GM13976 (cell line): ENCODE results near the gene CNGA2.

Experiments used
- DNase-seq: peaks from one replicate; pipeline ENCODE4 v3.0.0; 2012; ENCODE audit warnings: low spot score
- in situ Hi-C: fragments of 300-500 bp; cut with MboI; formaldehyde crosslinking; loops from one replicate; pipeline ENCODE4 v1.12.0; 2022; ENCODE audit warnings: low sequenced_read_pairs, mixed read lengths, inconsistent platforms; ENCODE audit not compliant: unreplicated experiment
- TF ChIP-seq, protein P1 (sequence below): IDR thresholded peaks from 2 replicates; pipeline ENCODE4 v1.5.1; 2012; ENCODE audit warnings: borderline replicate concordance, mild to moderate bottlenecking; ENCODE audit not compliant: insufficient read depth; ENCODE audit errors: extremely low read depth, missing control alignments, control extremely low read depth

Gene CNGA2

DNA sequence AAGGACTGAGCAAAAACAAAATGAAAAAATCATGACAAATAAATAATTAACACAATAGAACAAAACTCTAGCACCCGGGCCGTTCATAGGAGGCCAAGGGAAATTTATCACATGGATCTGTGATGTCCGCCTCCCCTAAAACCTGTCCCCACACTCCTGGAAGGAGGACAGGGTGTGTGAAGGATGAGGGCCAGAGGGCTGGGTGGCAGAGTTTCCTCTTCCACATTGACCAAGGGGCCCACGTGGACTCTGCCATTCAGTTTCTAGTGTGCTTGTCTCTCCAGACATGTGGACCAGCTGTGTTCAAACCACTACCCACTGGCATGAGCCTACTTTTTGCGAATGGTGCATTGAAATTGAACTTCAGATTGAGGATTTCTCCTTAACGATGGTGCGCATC is 33.0 kb upstream of the CNGA2 start:
- in situ Hi-C loops, result no loop called here
- TF ChIP-seq, protein P1, sequence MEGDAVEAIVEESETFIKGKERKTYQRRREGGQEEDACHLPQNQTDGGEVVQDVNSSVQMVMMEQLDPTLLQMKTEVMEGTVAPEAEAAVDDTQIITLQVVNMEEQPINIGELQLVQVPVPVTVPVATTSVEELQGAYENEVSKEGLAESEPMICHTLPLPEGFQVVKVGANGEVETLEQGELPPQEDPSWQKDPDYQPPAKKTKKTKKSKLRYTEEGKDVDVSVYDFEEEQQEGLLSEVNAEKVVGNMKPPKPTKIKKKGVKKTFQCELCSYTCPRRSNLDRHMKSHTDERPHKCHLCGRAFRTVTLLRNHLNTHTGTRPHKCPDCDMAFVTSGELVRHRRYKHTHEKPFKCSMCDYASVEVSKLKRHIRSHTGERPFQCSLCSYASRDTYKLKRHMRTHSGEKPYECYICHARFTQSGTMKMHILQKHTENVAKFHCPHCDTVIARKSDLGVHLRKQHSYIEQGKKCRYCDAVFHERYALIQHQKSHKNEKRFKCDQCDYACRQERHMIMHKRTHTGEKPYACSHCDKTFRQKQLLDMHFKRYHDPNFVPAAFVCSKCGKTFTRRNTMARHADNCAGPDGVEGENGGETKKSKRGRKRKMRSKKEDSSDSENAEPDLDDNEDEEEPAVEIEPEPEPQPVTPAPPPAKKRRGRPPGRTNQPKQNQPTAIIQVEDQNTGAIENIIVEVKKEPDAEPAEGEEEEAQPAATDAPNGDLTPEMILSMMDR, result no peak
- DNase-seq, result no peak

DNA sequence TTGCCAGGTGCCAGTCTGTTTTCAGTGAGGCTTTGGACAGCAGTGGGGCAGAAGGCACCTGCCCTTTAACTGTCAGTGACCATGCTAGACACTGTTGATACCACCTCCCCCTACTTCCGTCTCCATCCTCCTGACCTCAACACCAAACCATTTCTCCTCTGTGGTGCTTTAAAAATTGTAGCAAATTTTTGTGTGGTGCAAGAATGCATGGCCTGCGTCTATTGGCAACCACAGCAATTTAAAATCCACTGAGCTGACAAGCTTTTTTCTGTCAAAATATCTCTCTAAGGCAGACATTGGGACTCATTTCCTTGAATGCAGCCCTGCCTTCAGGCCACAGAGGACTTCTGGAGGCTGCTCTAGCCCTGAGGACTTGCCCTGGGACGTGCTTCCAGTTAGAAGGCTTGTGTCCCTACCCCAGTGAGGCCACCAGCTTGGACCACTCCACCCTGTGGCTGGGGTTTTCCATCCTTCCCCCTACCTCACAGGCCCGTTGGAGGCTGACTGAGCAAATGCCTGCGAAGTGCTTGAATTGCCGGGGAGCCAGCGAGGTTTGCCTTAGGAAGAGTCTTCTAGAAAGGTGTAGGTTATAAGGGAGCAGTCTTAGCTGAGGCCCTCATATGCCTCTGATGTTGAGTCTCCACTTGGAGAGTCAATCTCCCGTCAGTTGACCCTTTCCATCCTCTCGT is 32.4 kb upstream of the CNGA2 start:
- no peak for DNase-seq
- in situ Hi-C loops, result no loop called here
- TF ChIP-seq, protein P1, result no peak

DNA sequence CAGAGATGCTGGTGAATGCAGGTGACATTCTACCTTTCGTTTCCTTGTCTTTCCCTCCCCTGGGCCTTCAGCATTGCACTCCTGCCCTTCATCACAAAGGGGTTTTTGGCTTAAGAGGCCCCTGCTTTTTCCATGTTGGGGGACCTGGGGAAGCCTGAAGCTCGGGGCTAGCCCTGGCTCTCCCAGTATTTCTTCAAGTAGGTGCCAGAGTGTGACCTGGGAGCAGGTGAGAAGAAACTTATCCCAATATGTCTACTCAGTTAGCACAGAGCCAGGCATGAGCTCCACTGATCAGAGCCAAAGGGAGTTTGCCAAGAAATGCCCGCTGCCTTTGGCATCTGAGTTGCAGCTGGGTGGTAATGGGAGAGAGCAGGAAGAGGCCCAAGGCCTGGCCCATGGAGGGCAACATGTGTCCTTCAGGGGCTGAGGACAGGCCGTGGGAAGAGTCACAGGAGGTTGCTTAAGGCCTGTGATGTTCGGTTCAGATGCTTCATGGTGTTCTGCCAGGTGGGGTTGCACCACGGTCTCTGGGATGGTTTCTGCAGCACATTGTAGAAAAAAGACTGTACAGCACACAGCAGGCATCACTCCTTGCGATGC is 31.7 kb upstream of the CNGA2 start:
- in situ Hi-C loops, result no loop called here
- TF ChIP-seq, protein P1, result no peak

DNA sequence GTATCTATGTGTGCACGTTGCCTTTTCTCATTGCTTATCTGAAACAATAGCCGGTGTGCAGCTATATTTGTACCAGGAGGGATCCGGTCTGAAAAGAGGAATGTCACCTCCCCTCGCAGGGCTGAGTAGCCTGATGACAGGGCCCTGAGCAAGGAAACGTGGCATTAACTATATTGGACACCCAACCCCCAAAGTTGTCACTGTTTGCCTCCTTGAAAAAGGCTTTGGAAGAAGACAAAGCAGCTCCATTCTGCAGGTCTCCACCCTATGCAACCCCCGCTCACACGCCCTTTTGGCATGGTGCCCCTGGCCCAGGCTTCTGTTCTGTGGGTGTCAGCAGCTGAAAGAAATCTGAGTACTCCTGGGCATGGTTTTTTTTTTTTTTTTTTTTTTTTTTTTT is 31.1 kb upstream of the CNGA2 start:
- TF ChIP-seq, protein P1, result no peak
- DNase-seq, result no peak
- in situ Hi-C loops, result no loop called here

More for the DNA sequence above, 31.7 kb upstream of the CNGA2 start:
- DNase-seq, result no peak

DNA sequence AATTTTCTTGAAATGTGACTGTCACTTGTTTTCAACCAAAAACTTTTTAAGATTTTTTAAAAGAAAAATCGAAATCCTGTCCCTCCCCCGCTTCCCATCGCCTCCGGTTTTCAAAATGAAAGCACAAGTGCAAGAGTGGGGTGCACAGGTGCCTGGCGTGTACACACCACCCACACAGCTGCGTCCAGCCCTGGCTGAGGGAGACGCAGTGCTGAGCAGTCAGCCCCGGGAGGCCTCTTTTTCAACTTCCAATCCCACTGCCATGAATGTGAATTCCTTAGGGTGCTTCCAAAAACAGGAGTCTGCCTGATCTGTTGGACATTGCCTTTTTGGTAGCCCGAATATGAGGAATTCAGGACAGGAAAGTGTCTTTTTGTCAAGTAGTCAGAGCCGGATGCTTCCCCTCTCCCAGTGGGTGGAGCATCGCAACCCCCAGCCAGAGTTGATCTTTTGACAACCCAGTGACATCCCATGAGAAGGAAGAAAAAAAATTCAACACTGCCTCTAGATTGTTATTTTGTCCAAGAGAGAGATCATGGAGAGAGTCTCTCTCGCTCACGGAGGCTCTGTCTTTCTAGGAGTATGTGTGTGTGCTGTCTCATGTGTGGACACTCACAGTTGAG is 30.4 kb upstream of the CNGA2 start:
- DNase-seq, result no peak
- TF ChIP-seq, protein P1, result no peak
- in situ Hi-C loops, result no loop called here

DNA sequence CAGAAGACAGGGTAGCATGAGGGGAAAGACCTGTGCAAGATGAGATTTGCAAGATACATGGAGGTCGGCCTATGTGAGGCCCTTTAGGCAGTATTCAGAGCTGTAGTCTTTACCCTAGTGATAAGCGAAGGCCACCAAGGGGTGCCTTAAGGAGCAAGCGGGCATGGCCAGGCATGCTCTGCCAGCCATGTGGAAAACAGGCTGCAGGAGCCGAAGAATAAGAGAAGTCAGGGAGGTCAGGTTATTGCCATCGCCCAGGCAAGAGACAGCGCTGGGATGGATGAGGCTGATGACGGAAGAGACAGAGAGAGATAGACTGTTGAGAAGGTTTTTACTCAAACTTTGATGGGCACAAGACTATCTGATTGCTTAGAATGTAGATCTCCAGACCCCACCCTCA is 25.7 kb upstream of the CNGA2 start:
- in situ Hi-C loops, result no loop called here
- TF ChIP-seq, protein P1, result no peak
- DNase-seq, result no peak
